K562 (cell line): ENCODE data around the gene RNF141. TPM values are rescaled to one million over a fixed set of nuclear protein-coding genes. Genes with fewer than 3 reads are reported as not detected.

Experiments used
- ATAC-seq: fragments of 200-7000 bp; cut with Tn5 transposase; 3 replicates; pipeline ENCODE4 v1.9.1; 2020; ENCODE audit warnings: moderate library complexity
- BruUV-seq: library from RNA; stranded (reverse); fragments of 400-500 nt; replicated peaks from 2 replicates; lab custom pipeline; 2021; lab: Mats Ljungman, UMichigan
- CTCF ChIA-PET: fragments of 300-600 bp; formaldehyde crosslinking; extraction: SDS; loops from one replicate; lab custom pipeline; 2021; ENCODE audit warnings: low intra/inter-chr PET ratio; lab: Yijun Ruan, JAX
- POLR2A ChIA-PET: fragments of 300-600, 350-650 bp; sonication (Branson Sonifier 250); formaldehyde crosslinking; extraction: SDS; loops from one replicate; lab custom pipeline; 2021; ENCODE audit warnings: antibody characterized with exemption, inconsistent platforms; lab: Yijun Ruan, JAX
- DNase-seq, 4 experiments: peaks; one replicate each; pipeline versions ENCODE4 v3.0.0 to v3.0.0-alpha.2; 2011 to 2018; ENCODE audit warnings: low spot score in 3 of 4, mixed read lengths in 3 of 4; ENCODE audit errors: extremely low read depth in 1 of 4
- FAIRE-seq: peaks from 2 replicates; lab custom pipeline; 2011; peaks lifted over from hg19 to GRCh38; lab: Jason Lieb, UNC
- H2AFZ ChIP-seq: 2 replicates; pipeline ENCODE4 v1.6.0; 2011; ENCODE audit warnings: low read depth, low read length, control low read depth, inconsistent platforms
- H3K27ac ChIP-seq: fragments of 200-600 bp; 3 replicates; pipeline ENCODE4 v1.8.0; 2011; ENCODE audit warnings: low read depth, mild to moderate bottlenecking, control low read depth, inconsistent platforms, low read length, moderate library complexity, mixed read lengths; ENCODE audit errors: extremely low read depth
- H3K27me3 ChIP-seq, 2 experiments: fragments of 300-600 bp in 1 of 2; 2 replicates in 1 of 2; 3 replicates in 1 of 2; pipeline versions ENCODE4 v1.6.0 to v1.8.0; 2011; ENCODE audit warnings: inconsistent platforms in 2 of 2, low read length in 2 of 2, mild to moderate bottlenecking in 1 of 2, mixed read lengths in 1 of 2, moderate library complexity in 1 of 2; ENCODE audit not compliant: control insufficient read depth in 2 of 2, insufficient read depth in 2 of 2
- H3K36me3 ChIP-seq: fragments of 300-600 bp; 3 replicates; pipeline ENCODE4 v1.8.0; 2011; ENCODE audit warnings: mild to moderate bottlenecking, low read length, inconsistent platforms; ENCODE audit not compliant: control insufficient read depth, insufficient read depth
- H3K4me1 ChIP-seq, 2 experiments: fragments of 200-600 bp in 1 of 2; replicated peaks in 1 of 2; 2 replicates in 1 of 2; 3 replicates in 1 of 2; pipeline versions ENCODE4 v1.5.1 to v1.8.0; 2011; ENCODE audit warnings: inconsistent platforms in 2 of 2, low read length in 2 of 2, mild to moderate bottlenecking in 1 of 2, mixed read lengths in 1 of 2, moderate library complexity in 1 of 2; ENCODE audit not compliant: control insufficient read depth in 2 of 2, insufficient read depth in 2 of 2
- H3K4me2 ChIP-seq: 2 replicates; pipeline ENCODE4 v1.6.1; 2011; ENCODE audit warnings: low read length, control low read depth, inconsistent platforms, mixed read lengths; ENCODE audit not compliant: insufficient read depth
- H3K4me3 ChIP-seq: fragments of 200-600 bp; sonication (generic), shearing (Covaris generic); 2 replicates; pipeline ENCODE4 v1.5.1; 2016; ENCODE audit warnings: control low read depth, inconsistent platforms
- H3K79me2 ChIP-seq: fragments of 200-600 bp; 3 replicates; pipeline ENCODE4 v1.8.0; 2011; ENCODE audit warnings: low read length, inconsistent platforms; ENCODE audit not compliant: control insufficient read depth, insufficient read depth
- H3K9ac ChIP-seq, 2 experiments: 2 replicates each; pipeline versions ENCODE4 v1.6.0 to v1.6.1; 2011; ENCODE audit warnings: low read depth in 2 of 2, low read length in 2 of 2, control low read depth in 1 of 2, inconsistent platforms in 1 of 2, mild to moderate bottlenecking in 1 of 2, mixed read lengths in 1 of 2; ENCODE audit not compliant: insufficient read depth in 1 of 2
- H3K9me1 ChIP-seq: one replicate; pipeline ENCODE4 v1.6.0; 2011; ENCODE audit warnings: inconsistent platforms, mild to moderate bottlenecking, low read length, moderate library complexity; ENCODE audit not compliant: control insufficient read depth, insufficient read depth
- H3K9me3 ChIP-seq: replicated peaks from 2 replicates; pipeline ENCODE4 v1.5.1; 2011; ENCODE audit warnings: low read depth, low read length, inconsistent platforms; ENCODE audit not compliant: control insufficient read depth, insufficient read depth
- H4K20me1 ChIP-seq: replicated peaks from 2 replicates; pipeline ENCODE4 v1.6.1; 2011; ENCODE audit warnings: low read length, inconsistent platforms, mixed read lengths; ENCODE audit not compliant: control insufficient read depth, insufficient read depth
- DIDO1 ChIP-seq: fragments of 450-650 bp; IDR thresholded peaks from 2 replicates; pipeline ENCODE4 v1.6.1; 2016; ENCODE audit warnings: low read depth, missing biosample characterization, missing genetic modification characterization
- DNMT1 ChIP-seq: fragments of 450-650 bp; IDR thresholded peaks from 2 replicates; pipeline ENCODE4 v1.6.1; 2016; ENCODE audit warnings: antibody characterized with exemption, mild to moderate bottlenecking
- DPF2 ChIP-seq: fragments of 450-650 bp; IDR thresholded peaks from 2 replicates; pipeline ENCODE4 v1.6.1; 2016
- GATAD2B ChIP-seq: fragments of 450-650 bp; IDR thresholded peaks from 2 replicates; pipeline ENCODE4 v1.6.1; 2017; ENCODE audit warnings: mild to moderate bottlenecking, borderline replicate concordance
- HDGF ChIP-seq: fragments of 450-650 bp; IDR thresholded peaks from 2 replicates; pipeline ENCODE4 v1.6.1; 2016
- HNRNPUL1 ChIP-seq: fragments of 200-400 bp; formaldehyde crosslinking; IDR thresholded peaks from 2 replicates; pipeline ENCODE4 v1.6.1; 2017; ENCODE audit warnings: low read length
- KAT2B ChIP-seq: IDR thresholded peaks from one replicate; pipeline ENCODE4 v1.6.1; 2012; ENCODE audit warnings: low read depth, mild to moderate bottlenecking, control low read depth, inconsistent platforms, low read length, moderate library complexity
- KDM4B ChIP-seq, 2 experiments: fragments of 450-650 bp in 1 of 2; sonication (generic) in 1 of 2; IDR thresholded peaks; 2 replicates each; pipeline ENCODE4 v1.6.1; 2016 to 2017; ENCODE audit warnings: borderline replicate concordance in 2 of 2, antibody characterized with exemption in 1 of 2, low read depth in 1 of 2, mild to moderate bottlenecking in 1 of 2
- NR0B1 ChIP-seq: fragments of 450-650 bp; IDR thresholded peaks from one replicate; pipeline ENCODE4 v1.6.1; 2018; ENCODE audit warnings: mild to moderate bottlenecking, moderate library complexity; ENCODE audit not compliant: partially characterized antibody
- RBM34 ChIP-seq: fragments of 200-400 bp; formaldehyde crosslinking; IDR thresholded peaks from 2 replicates; pipeline ENCODE4 v1.6.1; 2018; ENCODE audit warnings: low read length, borderline replicate concordance; ENCODE audit not compliant: insufficient read depth
- ZBTB40 ChIP-seq, 2 experiments: fragments of 450-650 bp in 1 of 2; sonication (generic) in 1 of 2; formaldehyde crosslinking in 1 of 2; IDR thresholded peaks; 2 replicates each; pipeline versions ENCODE4 v1.7.1 to v1.9.0; 2016 to 2022; ENCODE audit warnings: inconsistent platforms in 1 of 2, mild to moderate bottlenecking in 1 of 2, missing genetic modification reagents in 1 of 2
- ZNF274 ChIP-seq: IDR thresholded peaks from 2 replicates; pipeline ENCODE4 v1.6.1; 2011; ENCODE audit warnings: low read depth, mild to moderate bottlenecking, low read length, moderate library complexity, borderline replicate concordance
- ZNF324 ChIP-seq: fragments of 250-450 bp; sonication (Bioruptor Pico); IDR thresholded peaks from 2 replicates; pipeline ENCODE4 v1.4.0; 2020; ENCODE audit warnings: mild to moderate bottlenecking
- ZSCAN32 ChIP-seq: fragments of 450-650 bp; formaldehyde crosslinking; IDR thresholded peaks from 2 replicates; pipeline ENCODE4 v1.4.0; 2020; ENCODE audit warnings: mild to moderate bottlenecking, moderate library complexity
- WGBS: fragments of 100-300 bp; shearing (Covaris generic); methylation state at CpG from one replicate; pipeline ENCODE4 v1.1.6; 2016; ENCODE audit warnings: low coverage, mixed read lengths; ENCODE audit not compliant: insufficient coverage; ENCODE audit errors: missing lambda C conversion rate; 5-methylcytosine and 5-hydroxymethylcytosine counted together
- in situ Hi-C: fragments of 300-500 bp; cut with MboI; formaldehyde crosslinking; loops from 4 replicates; pipeline ENCODE4 v1.15.0; 2018; ENCODE audit warnings: inconsistent platforms, mixed read lengths
- intact Hi-C: fragments of 100-400 bp; cut with micrococcal nuclease; formaldehyde crosslinking; loops from 2 replicates; pipeline ENCODE4 v1.14.2; 2022
- polyA plus RNA-seq, 8 experiments: library from polyadenylated mRNA; depleted of rRNA in 4 of 8; stranded (reverse) in 5 of 8; unstranded in 3 of 8; fragments of >200 nt; fragmentation: Nextera tagmentation in 2 of 8; fragmentation: Illumina TruSeq in 1 of 8; extraction: Ambion mirVana in 2 of 8; extraction: Trizol in 1 of 8; gene quantifications; 2 replicates each; pipeline versions ENCODE4 v1.2.1 to v1.2.3, GENCODE V29; 2011 to 2014; ENCODE audit warnings: inconsistent platforms in 1 of 8, missing spikeins in 1 of 8
- total RNA-seq, 7 experiments: library from RNA; depleted of rRNA in 6 of 7; stranded (reverse); fragments of >200 nt in 6 of 7; fragmentation: Illumina TruSeq in 2 of 7; extraction: Trizol in 2 of 7; gene quantifications; 2 replicates each; pipeline versions ENCODE4 v1.2.1 to v1.2.3, GENCODE V29; 2011 to 2021; ENCODE audit warnings: low replicate concordance in 1 of 7

RNF141 gene
- total and polyA plus RNA-seq, 9 of the 15 experiments (the other 6 are each of a cell fraction or from before 2014, with no cell fraction given), result 9.7 to 51.9 (median 18.9) TPM

- POLR2A ChIA-PET, result interaction anchor here (0.6 to 0.9 kb wide), 2 partner anchors 39 to 162 kb away, joined by 4 read pairs; no protein-coding TSS in a partner anchor
- Histone ChIP-seq H3K9me1 (peaks cover 3% of the 10 kb centered on the region), H3K9ac (no peak overlapping the region; a peak in 1 of 4 replicates), H3K9me3 (no peaks in the 10 kb centered on the region), H3K27ac (no peak overlapping the region), H3K79me2 (no peaks in the 10 kb centered on the region), H3K27me3 (no peaks in the 10 kb centered on the region), H3K4me3 (no peak overlapping the region), H4K20me1 (no peaks in the 10 kb centered on the region; the same call in 1 of the 2 replicates), H2AFZ (no peak overlapping the region), H3K4me2 (no peak overlapping the region), H3K4me1 (peaks cover 9 to 10% of the 10 kb centered on the region in 2 experiments; a peak in 4 of 5 replicates), H3K36me3 (peaks cover 90% of the 10 kb centered on the region)
- DNase-seq (no peak), FAIRE-seq (no peak), ATAC-seq (no peak)
- 98% methylated on average over 8 of the region's 8 CpGs for WGBS
- intact Hi-C loops, result no loop called here
- in situ Hi-C loops, result loop anchor here (5.0 kb wide), 1 partner anchor 88 kb away; no protein-coding TSS in a partner anchor
- BruUV-seq, result no TSS peak
- CTCF ChIA-PET, result no interaction called here
- no peak for TF ChIP-seq NR0B1
- TF ChIP-seq DIDO1 (tag), result no peak
- no peak for TF ChIP-seq ZNF274
- TF ChIP-seq RBM34, result no peak
- no peak for TF ChIP-seq GATAD2B
- no peak for TF ChIP-seq KDM4B (IDR thresholded peaks at IDR 0.05; ENCODE audit: borderline replicate concordance in 2 of 2, low read depth in 1 of 2)
- no peak for TF ChIP-seq DNMT1
- TF ChIP-seq DPF2, result no peak
- TF ChIP-seq ZBTB40 (IDR thresholded peaks at IDR 0.05), result no peak
- TF ChIP-seq ZBTB40 (CRISPR knock-in tag; IDR thresholded peaks at IDR 0.05), result no peak
- no peak for TF ChIP-seq KAT2B
- TF ChIP-seq HDGF, result no peak
- TF ChIP-seq ZNF324 (CRISPR knock-in tag), result no peak
- TF ChIP-seq HNRNPUL1, result no peak
- TF ChIP-seq ZSCAN32, result no peak
Measured at GRCh38 chr11:10495464-10495786, 45.6 kb downstream of the RNF141 start.
